HepG2 (cell line): ENCODE results near the gene SPATS2. TPM values are rescaled to one million over a fixed set of nuclear protein-coding genes. Genes with fewer than 3 reads are reported as not detected.

ENCODE experiments used
- ATAC-seq: fragments of 200-7000 bp; cut with Tn5 transposase; 3 replicates; pipeline ENCODE4 v1.9.1; 2020; ENCODE audit warnings: mild to moderate bottlenecking, moderate library complexity
- BruUV-seq: library from RNA; stranded (reverse); fragments of 400-500 nt; replicated peaks from 2 replicates; lab custom pipeline; 2021; lab: Mats Ljungman, UMichigan
- CTCF ChIA-PET: fragments of 300-600 bp; formaldehyde crosslinking; extraction: SDS; loops from one replicate; lab custom pipeline; 2021; ENCODE audit warnings: low total read pairs, inconsistent platforms, low intra/inter-chr PET ratio; lab: Yijun Ruan, JAX
- POLR2A ChIA-PET: fragments of 350-600 bp; sonication (Branson Sonifier 250); formaldehyde crosslinking; loops from one replicate; lab custom pipeline; 2020; ENCODE audit warnings: antibody characterized with exemption, inconsistent platforms; lab: Yijun Ruan, JAX
- DNase-seq: peaks from one replicate; pipeline ENCODE4 v3.0.0-alpha.2; 2015; ENCODE audit warnings: low spot score
- FAIRE-seq: peaks from 3 replicates; lab custom pipeline; 2011; peaks lifted over from hg19 to GRCh38; lab: Jason Lieb, UNC
- H2AFZ ChIP-seq: one replicate; pipeline ENCODE4 v1.6.1; 2011; ENCODE audit warnings: low read length, inconsistent platforms
- H3K27ac ChIP-seq: fragments of 300-600 bp; 3 replicates; pipeline ENCODE4 v1.8.0; 2011; ENCODE audit warnings: mixed run types, mild to moderate bottlenecking, mixed read lengths, low read length, inconsistent platforms; ENCODE audit not compliant: insufficient read depth; ENCODE audit errors: extremely low read length
- H3K27me3 ChIP-seq, 2 experiments: fragments of 200-600 bp in 1 of 2; 2 replicates in 1 of 2; 3 replicates in 1 of 2; pipeline versions ENCODE4 v1.6.0 to v1.8.0; 2011; ENCODE audit warnings: low read length in 2 of 2, mild to moderate bottlenecking in 2 of 2, moderate library complexity in 2 of 2, inconsistent platforms in 1 of 2; ENCODE audit not compliant: insufficient read depth in 2 of 2, control insufficient read depth in 1 of 2
- H3K36me3 ChIP-seq, 2 experiments: fragments of 200-600 bp in 1 of 2; replicated peaks in 1 of 2; 2 replicates in 1 of 2; 3 replicates in 1 of 2; pipeline versions ENCODE4 v1.5.1 to v1.8.0; 2011; ENCODE audit warnings: low read length in 2 of 2, inconsistent platforms in 1 of 2; ENCODE audit not compliant: insufficient read depth in 2 of 2, control insufficient read depth in 1 of 2
- H3K4me1 ChIP-seq: 2 replicates; pipeline ENCODE4 v1.5.1; 2012; ENCODE audit warnings: low read length, inconsistent platforms; ENCODE audit not compliant: insufficient read depth
- H3K4me2 ChIP-seq: 2 replicates; pipeline ENCODE4 v1.6.0; 2011; ENCODE audit warnings: low read depth, low read length, inconsistent platforms
- H3K4me3 ChIP-seq, 3 experiments: fragments of 200-600 bp in 1 of 3; sonication (generic), shearing (Covaris generic) in 1 of 3; replicated peaks in 1 of 3; 2 replicates each; pipeline ENCODE4 v1.5.1; 2011 to 2016; ENCODE audit warnings: low read length in 3 of 3, inconsistent platforms in 2 of 3, low read depth in 2 of 3, mild to moderate bottlenecking in 2 of 3, control low read depth in 1 of 3, mixed read lengths in 1 of 3; ENCODE audit not compliant: insufficient read depth in 1 of 3
- H3K79me2 ChIP-seq: one replicate; pipeline ENCODE4 v1.6.1; 2011; ENCODE audit warnings: low read length, inconsistent platforms; ENCODE audit not compliant: insufficient read depth
- H3K9ac ChIP-seq: 2 replicates; pipeline ENCODE4 v1.6.0; 2011; ENCODE audit warnings: mild to moderate bottlenecking, low read depth, low read length, inconsistent platforms; ENCODE audit not compliant: insufficient read depth
- H3K9me3 ChIP-seq: 2 replicates; pipeline ENCODE4 v1.5.1; 2012; ENCODE audit warnings: mild to moderate bottlenecking, low read length
- H4K20me1 ChIP-seq: 2 replicates; pipeline ENCODE4 v1.6.0; 2011; ENCODE audit warnings: inconsistent platforms, mild to moderate bottlenecking, low read length, moderate library complexity; ENCODE audit not compliant: insufficient read depth
- ATF4 ChIP-seq, 2 experiments: fragments of 450-650 bp in 1 of 2; sonication (generic) in 1 of 2; formaldehyde crosslinking; IDR thresholded peaks; 2 replicates each; pipeline versions ENCODE4 v1.5.0 to v1.8.0; 2020 to 2022; ENCODE audit warnings: mild to moderate bottlenecking in 1 of 2, missing genetic modification reagents in 1 of 2
- ZBTB38 ChIP-seq: sonication (generic); formaldehyde crosslinking; IDR thresholded peaks from 2 replicates; pipeline ENCODE4 v1.5.1; 2020; ENCODE audit warnings: mild to moderate bottlenecking, missing genetic modification reagents
- ZEB1 ChIP-seq: IDR thresholded peaks from 2 replicates; pipeline ENCODE4 v1.6.1; 2012; ENCODE audit warnings: mild to moderate bottlenecking, low read depth, inconsistent platforms; ENCODE audit not compliant: insufficient replicate concordance
- ZFX ChIP-seq: sonication (generic); formaldehyde crosslinking; IDR thresholded peaks from 2 replicates; pipeline ENCODE4 v1.4.0; 2020; ENCODE audit warnings: mild to moderate bottlenecking, low read depth, missing genetic modification reagents, moderate library complexity
- ZNF33B ChIP-seq: sonication (generic); formaldehyde crosslinking; IDR thresholded peaks from 2 replicates; pipeline ENCODE4 v1.5.1; 2020; ENCODE audit warnings: mild to moderate bottlenecking, missing genetic modification reagents
- ZNF543 ChIP-seq: sonication (generic); formaldehyde crosslinking; IDR thresholded peaks from 2 replicates; pipeline ENCODE4 v1.4.0; 2020; ENCODE audit warnings: mild to moderate bottlenecking, missing genetic modification reagents
- WGBS: methylation state at CpG from one replicate; pipeline ENCODE4 v1.1.6; 2017; ENCODE audit warnings: low lambda C conversion rate; 5-methylcytosine and 5-hydroxymethylcytosine counted together
- in situ Hi-C: cut with HindIII; loops from 2 replicates; pipeline ENCODE4 v1.10.0; 2017; ENCODE audit warnings: low pct_unique_long_range_greater_than_20kb; ENCODE audit not compliant: extremely low pct_ligation_motif_present
- intact Hi-C: fragments of 100-400 bp; cut with micrococcal nuclease; formaldehyde crosslinking; loops from one replicate; pipeline ENCODE4 v1.10.0; 2022; ENCODE audit not compliant: unreplicated experiment
- polyA plus RNA-seq, 8 experiments: library from polyadenylated mRNA; depleted of rRNA in 3 of 8; stranded (reverse) in 7 of 8; unstranded in 1 of 8; fragments of >200 nt; fragmentation: Illumina TruSeq in 4 of 8; extraction: Trizol in 4 of 8; gene quantifications; 2 replicates each; pipeline versions ENCODE4 v1.2.1 to v1.2.3, GENCODE V29; 2011 to 2016; ENCODE audit warnings: low read depth in 4 of 8, missing spikeins in 1 of 8, mixed read lengths in 1 of 8; ENCODE audit not compliant: insufficient read depth in 1 of 8
- total RNA-seq, 5 experiments: library from RNA; depleted of rRNA; stranded (reverse); fragments of >200 nt; fragmentation: Illumina TruSeq; extraction: Trizol; gene quantifications; 2 replicates each; pipeline ENCODE4 v1.2.3, GENCODE V29; 2016; ENCODE audit warnings: low read depth in 1 of 5
- TF ChIP-seq, protein P1 (sequence below): sonication (generic); formaldehyde crosslinking; IDR thresholded peaks from 2 replicates; pipeline ENCODE4 v1.8.0; 2022; ENCODE audit warnings: low read depth, missing genetic modification reagents
- TF ChIP-seq, protein P2 (sequence below): sonication (generic); formaldehyde crosslinking; IDR thresholded peaks from 2 replicates; pipeline ENCODE4 v1.4.0; 2020; ENCODE audit warnings: missing genetic modification reagents

Gene SPATS2
- total and polyA plus RNA-seq, 2 of the 13 experiments (the other 11 are each of a cell fraction or from before 2014, with no cell fraction given), result 19.3 to 28.1 TPM

DNA sequence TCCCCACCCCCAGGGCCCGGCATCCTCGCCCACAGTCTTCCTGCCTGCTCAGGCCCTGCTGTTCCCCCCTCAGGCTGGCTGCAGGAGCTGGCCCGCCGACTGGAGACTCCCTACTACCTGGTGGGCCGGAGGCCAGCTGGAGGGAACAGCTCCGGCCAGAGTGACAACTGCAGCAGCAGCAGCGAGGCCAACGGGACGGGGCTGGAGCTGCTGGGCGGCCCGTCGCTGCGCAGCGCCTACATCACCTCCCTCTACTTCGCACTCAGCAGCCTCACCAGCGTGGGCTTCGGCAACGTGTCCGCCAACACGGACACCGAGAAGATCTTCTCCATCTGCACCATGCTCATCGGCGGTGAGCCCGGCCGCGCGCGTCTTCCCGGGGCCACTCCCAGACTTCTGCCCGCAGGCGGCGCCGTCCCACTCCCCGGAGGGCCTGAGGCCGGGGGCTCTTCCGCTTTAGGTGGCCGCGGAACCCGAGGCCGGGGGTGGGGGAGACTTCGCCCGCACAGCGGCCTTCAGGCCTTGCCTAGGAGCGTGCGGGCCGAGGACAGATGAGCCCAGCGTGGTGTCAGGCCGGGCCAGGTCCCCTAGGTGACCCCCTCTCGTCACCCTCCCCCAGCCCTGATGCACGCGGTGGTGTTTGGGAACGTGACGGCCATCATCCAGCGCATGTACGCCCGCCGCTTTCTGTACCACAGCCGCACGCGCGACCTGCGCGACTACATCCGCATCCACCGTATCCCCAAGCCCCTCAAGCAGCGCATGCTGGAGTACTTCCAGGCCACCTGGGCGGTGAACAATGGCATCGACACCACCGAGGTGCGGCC, 181.8 kb downstream of the SPATS2 start:
- Histone ChIP-seq H3K9ac (no peak overlapping the region), H3K79me2 (no peaks in the 10 kb centered on the region), H3K4me2 (no peak overlapping the region), H3K27ac (no peak overlapping the region)
- intact Hi-C loops, result no loop called here
- WGBS, result 95% methylated on average over 44 of the region's 70 CpGs
- no TSS peak for BruUV-seq
- CTCF ChIA-PET, result no interaction called here
- FAIRE-seq, result no peak
- in situ Hi-C loops, result no loop called here
- ATAC-seq, result no peak
- no peak for TF ChIP-seq ATF4 (CRISPR knock-in tag; IDR thresholded peaks at IDR 0.05)
- TF ChIP-seq ZBTB38 (CRISPR knock-in tag), result 0 out of 2 replicates have a peak, but pooled peaks have one; percentile 29
- TF ChIP-seq, all 625 proteins: peak for 1
- no peaks in the 10 kb centered on the region for H3K36me3 ChIP-seq
- H3K4me3 ChIP-seq, result no peak overlapping the region
- H4K20me1 ChIP-seq, result no peaks in the 10 kb centered on the region
- no peak overlapping the region for H2AFZ ChIP-seq
- DNase-seq, result no peak
- POLR2A ChIA-PET, result no interaction called here
- no peaks in the 10 kb centered on the region for H3K9me3 ChIP-seq
- peaks cover 1 to 3% of the 10 kb centered on the region in 2 experiments; a peak in 1 of 5 replicates for H3K27me3 ChIP-seq
- H3K4me1 ChIP-seq, result peaks cover 74% of the 10 kb centered on the region

- BruUV-seq, result no TSS peak
- WGBS, result 72% methylated on average over 20 of the region's 28 CpGs
- Histone ChIP-seq H3K4me3 (peak overlapping the region in 1 of 3 experiments; percentile 34; a peak in 2 of 6 replicates), H3K4me2 (peak overlapping the region; percentile 55), H3K9ac (no peak overlapping the region), H3K79me2 (no peaks in the 10 kb centered on the region), H3K27ac (peak overlapping the region; percentile 57), H3K36me3 (no peaks in the 10 kb centered on the region), H4K20me1 (no peaks in the 10 kb centered on the region), H2AFZ (no peak overlapping the region), H3K4me1 (peaks cover 64% of the 10 kb centered on the region), H3K27me3 (0 out of 5 replicates have a peak, but pooled peaks cover 0 to 1% of the 10 kb centered on the region in 2 experiments), H3K9me3 (no peaks in the 10 kb centered on the region)
- DNase-seq (no peak), FAIRE-seq (no peak), ATAC-seq (peak; percentile 12)
- intact Hi-C loops, result no loop called here
- in situ Hi-C loops, result no loop called here
- CTCF ChIA-PET, result no interaction called here
- POLR2A ChIA-PET, result interaction anchor here (0.9 to 2.0 kb wide), 7 partner anchors 10 to 183 kb away, joined by 3 to 11 read pairs (median 4); partner anchors contain the start of genes MCRS1 and SPATS2
- no peak for TF ChIP-seq ZNF33B
- TF ChIP-seq ZEB1, result peak; percentile 19
- TF ChIP-seq ZNF543 (CRISPR knock-in tag), result peak; percentile 75
- TF ChIP-seq ZFX (CRISPR knock-in tag), result 0 out of 2 replicates have a peak, but pooled peaks have one; percentile 8
- TF ChIP-seq, protein P1, sequence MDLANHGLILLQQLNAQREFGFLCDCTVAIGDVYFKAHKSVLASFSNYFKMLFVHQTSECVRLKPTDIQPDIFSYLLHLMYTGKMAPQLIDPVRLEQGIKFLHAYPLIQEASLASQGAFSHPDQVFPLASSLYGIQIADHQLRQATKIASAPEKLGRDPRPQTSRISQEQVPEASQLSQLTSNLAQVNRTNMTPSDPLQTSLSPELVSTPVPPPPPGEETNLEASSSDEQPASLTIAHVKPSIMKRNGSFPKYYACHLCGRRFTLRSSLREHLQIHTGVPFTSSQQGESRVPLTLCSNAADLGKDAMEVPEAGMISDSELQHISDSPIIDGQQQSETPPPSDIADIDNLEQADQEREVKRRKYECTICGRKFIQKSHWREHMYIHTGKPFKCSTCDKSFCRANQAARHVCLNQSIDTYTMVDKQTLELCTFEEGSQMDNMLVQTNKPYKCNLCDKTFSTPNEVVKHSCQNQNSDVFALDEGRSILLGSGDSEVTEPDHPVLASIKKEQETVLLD (CRISPR knock-in tag), result no peak
- TF ChIP-seq, protein P2, sequence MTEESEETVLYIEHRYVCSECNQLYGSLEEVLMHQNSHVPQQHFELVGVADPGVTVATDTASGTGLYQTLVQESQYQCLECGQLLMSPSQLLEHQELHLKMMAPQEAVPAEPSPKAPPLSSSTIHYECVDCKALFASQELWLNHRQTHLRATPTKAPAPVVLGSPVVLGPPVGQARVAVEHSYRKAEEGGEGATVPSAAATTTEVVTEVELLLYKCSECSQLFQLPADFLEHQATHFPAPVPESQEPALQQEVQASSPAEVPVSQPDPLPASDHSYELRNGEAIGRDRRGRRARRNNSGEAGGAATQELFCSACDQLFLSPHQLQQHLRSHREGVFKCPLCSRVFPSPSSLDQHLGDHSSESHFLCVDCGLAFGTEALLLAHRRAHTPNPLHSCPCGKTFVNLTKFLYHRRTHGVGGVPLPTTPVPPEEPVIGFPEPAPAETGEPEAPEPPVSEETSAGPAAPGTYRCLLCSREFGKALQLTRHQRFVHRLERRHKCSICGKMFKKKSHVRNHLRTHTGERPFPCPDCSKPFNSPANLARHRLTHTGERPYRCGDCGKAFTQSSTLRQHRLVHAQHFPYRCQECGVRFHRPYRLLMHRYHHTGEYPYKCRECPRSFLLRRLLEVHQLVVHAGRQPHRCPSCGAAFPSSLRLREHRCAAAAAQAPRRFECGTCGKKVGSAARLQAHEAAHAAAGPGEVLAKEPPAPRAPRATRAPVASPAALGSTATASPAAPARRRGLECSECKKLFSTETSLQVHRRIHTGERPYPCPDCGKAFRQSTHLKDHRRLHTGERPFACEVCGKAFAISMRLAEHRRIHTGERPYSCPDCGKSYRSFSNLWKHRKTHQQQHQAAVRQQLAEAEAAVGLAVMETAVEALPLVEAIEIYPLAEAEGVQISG (CRISPR knock-in tag), result no peak
These were observed 182.8 kb downstream of the SPATS2 start for GRCh38 chr12:49549735-49550692.
